IPS-20b (cell line): ENCODE data around the gene IL32.

Experiments
- H3K27ac ChIP-seq: one replicate; pipeline ENCODE4 v1.5.1; 2013; ENCODE audit warnings: low read length
- H3K27me3 ChIP-seq: 2 replicates; pipeline ENCODE4 v1.6.1; 2013; ENCODE audit warnings: mild to moderate bottlenecking, low read length, inconsistent platforms; ENCODE audit not compliant: insufficient read depth
- H3K36me3 ChIP-seq: 2 replicates; pipeline ENCODE4 v1.6.1; 2013; ENCODE audit warnings: low read depth, mild to moderate bottlenecking, inconsistent platforms, low read length, moderate library complexity; ENCODE audit not compliant: insufficient read depth
- H3K4me1 ChIP-seq: 2 replicates; pipeline ENCODE4 v1.6.1; 2013; ENCODE audit warnings: mild to moderate bottlenecking, control low read depth, inconsistent platforms, low read length, moderate library complexity; ENCODE audit not compliant: insufficient read depth
- H3K4me3 ChIP-seq: 2 replicates; pipeline ENCODE4 v1.5.1; 2013; ENCODE audit warnings: mild to moderate bottlenecking, low read length, inconsistent platforms
- H3K9ac ChIP-seq: 2 replicates; pipeline ENCODE4 v1.6.1; 2013; ENCODE audit warnings: low read depth, mild to moderate bottlenecking, inconsistent platforms, low read length, moderate library complexity
- H3K9me3 ChIP-seq: 2 replicates; pipeline ENCODE4 v1.6.1; 2013; ENCODE audit warnings: mild to moderate bottlenecking, low read depth, low read length, inconsistent platforms; ENCODE audit not compliant: insufficient read depth

IL32 gene

DNA sequence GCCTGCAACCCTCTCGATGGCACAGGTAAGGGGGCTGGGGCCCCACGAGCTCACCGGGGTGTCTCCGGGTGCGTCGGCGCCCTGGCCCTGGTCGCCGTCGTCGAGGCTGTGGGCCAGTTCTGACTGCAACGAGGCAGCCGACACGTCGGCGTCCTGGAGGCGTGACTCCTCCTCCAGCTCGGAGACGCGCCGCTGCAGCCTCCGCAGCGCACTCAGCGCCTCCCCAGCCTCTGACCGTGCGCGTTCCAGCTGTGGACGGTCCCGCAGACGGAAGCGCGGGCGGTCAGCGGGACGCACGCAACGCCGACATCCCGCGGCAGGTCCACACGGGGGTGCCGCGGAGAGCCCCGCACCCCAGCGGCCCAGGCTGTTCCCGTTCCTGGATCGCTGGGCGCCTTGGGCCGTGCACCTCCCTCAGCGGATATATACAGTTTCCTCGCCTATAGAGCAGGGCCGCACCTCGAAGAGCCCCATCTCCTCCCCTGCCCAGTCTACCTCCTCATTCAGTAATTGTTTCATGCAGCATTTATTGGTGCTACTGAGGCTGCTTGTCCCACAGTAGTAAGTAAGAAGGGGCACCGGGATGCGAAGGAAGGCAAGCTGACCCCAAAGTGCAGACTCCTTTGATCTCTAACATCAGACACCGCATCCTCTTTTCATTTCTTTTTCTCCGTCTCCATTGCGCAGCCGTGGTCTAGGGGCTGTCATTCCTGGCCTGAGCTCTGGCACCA is 35.8 kb upstream of the IL32 start:
- Histone ChIP-seq H3K27me3 (peaks cover 59% of the 10 kb centered on the region), H3K36me3 (peaks cover 22% of the 10 kb centered on the region), H3K4me1 (peaks cover 6% of the 10 kb centered on the region), H3K9me3 (no peaks in the 10 kb centered on the region), H3K27ac (no peak overlapping the region), H3K9ac (no peak overlapping the region), H3K4me3 (no peak overlapping the region)

DNA sequence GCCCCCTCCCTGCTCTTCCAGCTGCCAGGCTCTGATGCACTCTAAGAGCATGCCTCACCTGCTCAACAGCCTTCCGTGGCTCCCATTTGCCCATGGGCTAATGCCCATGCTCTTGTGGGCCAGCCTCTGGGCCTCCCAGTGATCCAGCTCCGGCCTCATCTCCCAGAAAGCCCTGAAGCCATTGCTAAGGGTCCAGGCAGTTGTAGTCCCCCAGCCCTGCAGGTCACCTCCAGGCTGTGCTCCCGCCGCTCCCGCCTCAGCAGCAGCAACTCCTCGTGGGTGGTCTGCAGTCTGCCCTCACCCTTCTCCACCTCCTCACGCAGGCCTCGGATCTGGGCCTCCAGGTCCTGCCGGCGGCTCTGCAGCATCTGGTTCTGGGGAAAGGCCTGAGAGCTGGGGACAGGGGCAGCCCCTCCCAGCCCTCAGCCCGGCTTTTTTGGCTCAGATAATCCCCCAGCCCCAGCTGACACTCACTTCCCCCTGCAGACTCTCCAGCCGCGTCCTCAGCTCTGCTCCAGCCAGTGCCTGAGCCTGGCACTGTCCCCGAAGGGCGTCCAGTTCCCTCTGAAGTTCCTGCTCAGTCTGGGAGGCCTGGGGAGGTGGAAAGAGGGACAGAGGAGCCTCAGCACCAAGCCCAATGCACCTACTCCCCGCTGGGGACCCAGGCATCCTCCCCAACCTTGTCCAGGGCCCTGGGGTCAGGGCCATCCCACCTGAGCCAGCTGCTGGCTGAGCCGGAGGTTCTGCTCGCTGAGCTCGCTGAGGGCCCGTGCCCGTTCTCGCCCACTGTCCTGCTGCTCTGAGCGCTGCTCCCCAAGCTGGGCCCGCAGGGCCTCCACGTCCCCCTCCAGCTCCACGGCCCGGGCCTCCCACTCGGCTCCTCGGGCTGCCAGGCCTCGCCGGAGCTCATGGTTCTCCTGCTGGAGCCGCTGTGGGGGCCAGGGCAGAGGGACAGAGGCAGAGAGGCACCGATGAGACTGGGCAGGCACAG is 34.9 kb upstream of the IL32 start:
- H3K9ac ChIP-seq = no peak overlapping the region
- H3K27ac ChIP-seq = no peak overlapping the region
- peaks cover 19% of the 10 kb centered on the region for H3K36me3 ChIP-seq
- no peaks in the 10 kb centered on the region for H3K9me3 ChIP-seq
- H3K4me3 ChIP-seq = no peak overlapping the region
- peaks cover 7% of the 10 kb centered on the region for H3K4me1 ChIP-seq
- H3K27me3 ChIP-seq = peaks cover 67% of the 10 kb centered on the region

DNA sequence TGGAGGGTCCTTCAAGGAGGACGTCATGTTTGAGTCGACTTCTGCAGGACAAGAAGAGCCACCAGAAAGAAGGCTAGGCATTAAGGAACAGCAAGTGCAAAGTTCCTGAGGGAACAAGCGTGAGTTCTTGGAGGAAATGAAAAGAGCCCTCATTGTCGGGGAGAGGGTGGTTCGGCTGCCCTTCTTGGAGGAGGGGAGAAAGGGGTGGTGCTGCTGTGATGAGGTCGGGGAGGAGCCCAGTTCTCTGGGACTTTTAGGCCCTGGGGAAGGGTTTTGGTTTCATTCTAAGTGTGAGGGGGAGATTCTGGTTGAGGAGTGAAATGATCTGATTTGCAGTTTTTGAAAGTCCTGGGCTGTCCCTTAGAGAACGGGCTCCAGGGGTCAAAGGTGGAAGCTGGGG is 32.8 kb upstream of the IL32 start:
- Histone ChIP-seq H3K4me1 (peaks cover 10% of the 10 kb centered on the region), H3K4me3 (no peak overlapping the region), H3K27me3 (peaks cover 88% of the 10 kb centered on the region), H3K9ac (no peak overlapping the region), H3K9me3 (no peaks in the 10 kb centered on the region), H3K27ac (no peak overlapping the region), H3K36me3 (no peaks in the 10 kb centered on the region)

DNA sequence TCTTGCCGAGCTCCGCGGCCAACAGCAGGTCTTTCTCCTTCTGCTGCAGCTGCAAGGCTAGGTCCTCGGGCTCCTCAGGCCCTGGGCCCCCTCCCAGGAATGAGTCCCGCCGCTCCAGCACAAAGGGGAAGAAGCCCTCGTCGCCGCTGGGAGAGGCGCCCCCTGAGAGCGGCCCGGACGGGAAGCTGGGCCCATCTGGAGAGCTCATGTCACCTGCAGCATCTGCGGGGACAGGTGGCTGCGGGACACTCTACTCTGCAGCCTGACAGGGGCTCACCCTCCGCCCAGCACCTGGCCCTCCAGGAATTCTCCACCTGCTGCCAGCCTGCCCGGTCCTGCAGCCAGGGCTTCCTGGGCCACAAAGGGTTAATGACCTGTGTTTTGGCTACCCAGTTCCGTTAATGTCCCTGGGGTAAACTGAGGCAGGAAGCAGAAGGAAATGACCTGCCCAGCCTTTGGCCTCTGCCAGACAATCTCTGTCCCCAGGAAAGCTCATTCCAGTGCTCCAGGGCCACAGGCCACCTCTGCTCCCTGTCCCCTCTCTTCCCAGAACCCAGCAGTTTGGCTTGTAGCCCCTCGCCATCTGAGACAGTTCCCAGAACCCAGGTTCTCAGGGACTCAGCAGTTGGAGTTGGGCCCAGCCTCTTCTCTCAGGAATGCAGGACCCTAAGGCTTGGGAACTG is 30.0 kb upstream of the IL32 start:
- H3K27me3 ChIP-seq = peaks cover 82% of the 10 kb centered on the region
- H3K4me1 ChIP-seq = peaks cover 11% of the 10 kb centered on the region
- no peaks in the 10 kb centered on the region for H3K36me3 ChIP-seq
- H3K9ac ChIP-seq = no peak overlapping the region
- H3K27ac ChIP-seq = no peak overlapping the region
- no peaks in the 10 kb centered on the region for H3K9me3 ChIP-seq
- peak overlapping the region; percentile 65 for H3K4me3 ChIP-seq

DNA sequence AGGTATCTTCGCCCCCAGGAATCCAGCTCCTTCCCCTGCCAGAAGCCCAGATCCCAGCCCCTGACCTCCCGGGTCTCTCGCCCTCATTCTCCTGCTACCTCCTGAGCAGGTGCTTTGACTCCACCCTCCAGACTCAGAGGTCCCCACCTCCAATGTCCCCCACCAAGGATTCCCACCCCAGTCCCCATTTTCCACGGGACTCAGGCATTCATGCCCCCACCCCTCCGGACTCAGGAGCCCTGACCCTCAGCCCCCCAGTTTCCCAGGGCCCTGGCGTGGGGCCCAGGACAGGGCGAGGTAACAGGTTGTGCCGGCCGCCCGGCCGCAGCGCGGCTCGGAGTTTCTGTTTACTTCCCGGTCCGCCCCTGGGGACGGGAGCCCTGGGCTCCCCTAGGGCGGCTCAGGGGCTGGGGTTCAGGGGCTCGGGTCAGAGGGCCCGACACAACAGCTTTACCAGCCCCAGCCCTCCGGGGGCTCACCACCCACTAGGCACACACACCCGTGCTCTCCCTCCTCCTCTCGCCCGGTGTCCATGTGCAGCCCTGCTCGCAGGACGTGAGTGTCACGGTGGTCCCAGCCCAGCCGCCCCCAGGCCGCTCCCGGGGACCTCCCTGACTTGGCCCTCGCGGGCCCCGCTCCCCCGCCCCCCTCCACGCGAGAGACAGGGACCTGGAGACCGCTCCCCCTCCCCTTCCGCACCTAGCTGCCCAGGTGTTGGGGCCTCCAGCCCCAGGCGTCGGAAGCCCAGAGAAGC is 29.3 kb upstream of the IL32 start:
- H3K27me3 ChIP-seq = peaks cover 77% of the 10 kb centered on the region
- no peaks in the 10 kb centered on the region for H3K9me3 ChIP-seq
- H3K27ac ChIP-seq = no peak overlapping the region
- peak overlapping the region; percentile 65 for H3K4me3 ChIP-seq
- no peak overlapping the region for H3K9ac ChIP-seq
- H3K4me1 ChIP-seq = peaks cover 11% of the 10 kb centered on the region
- no peaks in the 10 kb centered on the region for H3K36me3 ChIP-seq

DNA sequence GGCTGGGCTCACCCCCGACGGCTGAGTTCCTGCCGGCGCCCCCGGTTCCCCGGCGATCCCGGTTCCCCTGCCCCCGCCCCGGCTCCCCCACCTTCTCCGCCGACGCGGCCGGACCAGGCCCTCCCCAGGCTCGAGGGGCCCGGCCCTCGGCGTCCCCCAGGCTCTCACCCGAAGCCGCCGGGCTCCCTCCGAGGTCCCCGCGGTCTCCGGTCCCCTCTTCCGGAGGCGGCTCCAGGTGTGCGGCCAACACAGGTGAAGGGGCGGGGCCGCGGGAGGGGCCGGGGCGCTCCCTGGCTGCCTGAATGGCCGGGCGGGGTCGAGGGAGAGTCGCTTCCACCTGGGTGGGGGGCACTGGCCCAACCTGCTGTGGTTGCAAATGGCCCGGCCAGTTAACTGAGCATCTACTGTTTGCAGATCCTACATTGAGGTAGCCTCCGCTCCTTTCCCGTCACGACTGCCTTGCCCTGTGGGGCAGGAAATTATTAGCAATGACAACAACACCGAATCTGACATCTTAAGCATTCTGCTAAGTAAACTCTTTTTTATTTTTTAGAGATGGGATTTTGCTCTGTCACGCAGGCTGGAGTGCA is 28.6 kb upstream of the IL32 start, which contains the start of gene BICDL2:
Gene BICDL2 (minus strand): TSS at position 219 of the 590 bp plus-strand sequence. CDS start 1,448 bp downstream, outside the sequence.
- Histone ChIP-seq H3K9me3 (no peaks in the 10 kb centered on the region), H3K9ac (no peak within 1 kb of the TSS), H3K4me3 (peak within 1 kb of the TSS; percentile 65), H3K27ac (no peak within 1 kb of the TSS), H3K27me3 (peaks cover 75% of the 10 kb centered on the region), H3K36me3 (no peaks in the 10 kb centered on the region), H3K4me1 (peaks cover 8% of the 10 kb centered on the region; the same call in 1 of the 2 replicates)

DNA sequence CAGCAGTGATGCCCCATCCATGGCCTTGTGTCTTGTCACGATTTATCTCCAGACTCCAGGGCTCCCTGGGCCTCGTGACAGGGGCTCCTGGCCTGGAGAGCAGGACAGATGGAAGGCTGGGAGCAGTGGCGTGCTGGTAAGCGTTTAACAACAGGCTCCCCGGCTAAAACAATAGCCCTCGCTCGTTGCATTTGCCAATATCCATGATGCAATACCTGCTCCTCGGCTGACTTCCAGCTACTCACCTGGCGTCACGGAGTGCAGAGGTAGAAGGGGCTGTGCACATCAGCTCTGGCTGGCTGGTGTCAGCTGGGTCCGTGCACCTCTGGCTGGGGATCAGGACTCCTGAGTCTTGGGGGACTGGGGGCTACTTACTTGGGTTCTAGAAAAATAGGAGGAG is 27.2 kb upstream of the IL32 start:
- Histone ChIP-seq H3K36me3 (no peaks in the 10 kb centered on the region), H3K9me3 (no peaks in the 10 kb centered on the region), H3K27ac (no peak overlapping the region), H3K9ac (peak overlapping the region; percentile 34; the same call in 1 of the 2 replicates), H3K4me3 (no peak overlapping the region), H3K27me3 (peaks cover 72% of the 10 kb centered on the region), H3K4me1 (peaks cover 8% of the 10 kb centered on the region; the same call in 1 of the 2 replicates)

DNA sequence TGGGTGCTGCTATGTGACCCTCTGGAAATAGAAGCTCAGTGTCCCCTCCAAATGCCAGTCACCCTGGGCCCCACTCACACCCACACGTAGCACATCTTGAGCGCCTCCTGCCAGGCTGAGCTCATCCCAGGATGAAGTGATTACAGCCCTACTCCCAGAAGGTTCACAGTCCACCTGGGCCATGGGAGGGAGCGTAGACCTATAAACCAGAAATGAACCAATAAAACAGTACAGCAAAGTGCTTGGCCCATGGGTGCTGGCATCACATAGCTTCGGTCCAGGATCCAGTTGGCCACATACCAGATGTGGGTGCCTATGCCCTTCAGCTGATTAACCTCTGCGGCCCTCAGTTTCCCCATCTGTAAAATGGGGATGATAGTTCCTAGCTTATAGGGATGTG is 26.5 kb upstream of the IL32 start:
- H3K36me3 ChIP-seq = no peaks in the 10 kb centered on the region
- peaks cover 8% of the 10 kb centered on the region; the same call in 1 of the 2 replicates for H3K4me1 ChIP-seq
- H3K4me3 ChIP-seq = no peak overlapping the region
- H3K9me3 ChIP-seq = no peaks in the 10 kb centered on the region
- H3K27me3 ChIP-seq = peaks cover 73% of the 10 kb centered on the region
- H3K9ac ChIP-seq = no peak overlapping the region
- no peak overlapping the region for H3K27ac ChIP-seq

DNA sequence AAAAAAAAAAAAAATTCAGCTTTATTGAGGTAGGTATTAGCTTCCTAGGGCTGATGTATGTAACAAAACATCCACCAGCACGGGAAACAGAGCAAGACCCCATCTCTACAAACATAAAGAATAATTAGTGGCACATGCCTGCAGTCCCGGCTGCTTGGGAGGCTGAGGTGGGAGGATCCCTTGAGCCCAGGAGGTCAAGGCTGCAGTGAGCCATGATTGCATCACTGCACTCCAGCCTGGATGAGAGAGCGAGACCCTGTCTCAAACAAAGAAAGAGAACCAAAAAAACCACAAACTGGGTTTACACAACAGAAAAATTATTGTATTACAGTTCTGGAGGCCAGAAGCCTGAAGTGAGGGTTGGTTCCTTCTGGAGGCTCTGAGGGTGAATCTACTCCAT is 23.1 kb upstream of the IL32 start:
- no peaks in the 10 kb centered on the region for H3K9me3 ChIP-seq
- H3K4me3 ChIP-seq = no peak overlapping the region
- H3K27me3 ChIP-seq = peaks cover 70% of the 10 kb centered on the region
- peaks cover 4% of the 10 kb centered on the region; the same call in 1 of the 2 replicates for H3K4me1 ChIP-seq
- no peak overlapping the region for H3K27ac ChIP-seq
- H3K9ac ChIP-seq = no peak overlapping the region
- H3K36me3 ChIP-seq = no peaks in the 10 kb centered on the region

DNA sequence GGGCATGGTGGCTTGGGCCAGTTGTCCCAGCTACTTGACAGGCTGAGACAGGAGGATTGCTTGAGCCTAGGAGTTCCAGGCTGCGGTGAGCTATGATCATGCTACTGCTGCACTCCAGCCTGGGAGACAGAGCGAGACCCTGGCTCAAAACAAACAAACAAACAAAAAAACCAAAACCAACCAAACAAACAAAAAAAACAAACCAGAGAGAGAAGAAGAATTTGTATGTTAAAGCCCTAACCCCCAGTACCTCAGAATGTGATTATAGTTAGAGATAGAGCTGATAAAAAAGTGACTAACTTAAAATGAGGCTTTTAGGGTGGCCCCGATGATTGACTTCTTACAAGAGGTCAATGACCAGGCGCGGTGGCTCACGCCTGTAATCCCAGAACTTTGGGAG is 20.7 kb upstream of the IL32 start:
- Histone ChIP-seq H3K4me1 (no peaks in the 10 kb centered on the region; the same call in 1 of the 2 replicates), H3K9ac (no peak overlapping the region), H3K36me3 (no peaks in the 10 kb centered on the region), H3K27ac (no peak overlapping the region), H3K27me3 (peaks cover 75% of the 10 kb centered on the region), H3K4me3 (peak overlapping the region; percentile 70; the same call in 1 of the 2 replicates), H3K9me3 (no peaks in the 10 kb centered on the region)
